NOMO-1 treated with DMSO at 0.1 percent for 48 hours (cell line): Measurements from ENCODE around the gene HOXB8.

Experiments
- DNase-seq: peaks from one replicate; lab custom pipeline; 2025; ENCODE audit not compliant: unreplicated experiment; lab: John Stamatoyannopoulos, UW

The HOXB8 gene

DNA sequence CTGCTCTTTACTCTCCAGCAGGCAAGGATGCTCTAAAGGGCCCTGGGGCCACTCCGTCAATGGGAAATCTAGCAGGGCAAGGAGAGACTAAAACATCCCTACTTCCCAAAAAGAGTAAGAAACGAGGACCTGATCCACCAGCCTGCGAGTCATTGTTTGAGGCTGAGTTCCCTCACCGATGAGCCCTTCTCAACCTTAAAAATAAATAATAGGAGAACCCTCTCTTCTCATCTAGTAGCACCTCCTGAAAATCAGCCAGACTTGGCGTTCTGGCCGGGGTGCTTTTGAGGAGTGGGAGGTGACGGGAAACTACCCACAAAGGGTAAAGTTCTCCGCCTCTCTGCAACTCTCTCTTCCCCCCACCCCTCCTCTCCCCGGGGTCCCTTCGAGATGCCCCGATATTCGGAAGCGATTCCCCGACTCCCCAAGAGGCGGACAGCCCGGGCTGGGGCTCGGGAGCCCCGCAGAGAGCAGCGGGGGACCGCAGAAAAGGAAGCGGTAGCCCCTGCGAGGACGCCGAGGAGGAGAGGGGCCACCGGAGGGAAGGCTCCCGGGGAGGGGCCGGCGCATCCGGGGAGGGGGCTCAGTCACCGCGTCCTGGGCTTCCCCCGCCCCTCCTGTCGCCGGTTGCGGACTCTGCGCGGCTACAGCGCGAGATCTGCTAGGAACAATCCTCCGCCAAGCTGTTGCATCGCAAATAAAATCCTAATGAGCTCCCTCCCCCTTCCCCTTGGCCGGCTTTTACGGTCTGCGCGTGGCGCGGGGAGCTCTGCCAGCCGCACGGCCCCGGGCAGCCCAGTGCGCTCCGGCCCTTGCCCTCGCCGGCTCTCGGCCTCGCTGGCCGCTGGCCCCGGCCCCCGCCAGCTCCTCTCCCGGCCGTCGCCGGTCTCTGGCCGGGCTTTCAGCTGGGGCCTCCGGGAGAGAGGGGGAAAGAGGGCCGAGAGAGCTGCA lies 9.7 kb upstream of the HOXB8 start:
- no peak for DNase-seq

DNA sequence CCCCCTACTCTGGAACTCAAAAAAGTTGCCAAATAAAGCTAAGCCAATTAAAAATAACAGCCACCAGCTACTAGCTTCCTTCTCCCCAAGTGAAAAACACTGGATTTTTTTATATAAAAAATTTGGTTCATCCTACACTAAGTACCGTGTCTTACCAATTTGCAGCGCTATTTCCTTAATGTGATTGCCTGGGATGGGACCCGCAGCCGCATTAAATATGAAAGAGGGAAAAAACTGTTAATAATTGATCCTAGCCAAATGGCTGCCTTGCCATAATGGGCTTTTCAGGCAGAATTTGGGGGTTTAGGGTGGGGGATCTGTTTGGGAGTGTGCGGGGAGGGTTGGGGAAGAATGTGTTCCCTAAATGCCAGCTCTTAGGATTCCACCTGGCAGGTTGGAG lies 9.0 kb upstream of the HOXB8 start:
- no peak for DNase-seq

DNA sequence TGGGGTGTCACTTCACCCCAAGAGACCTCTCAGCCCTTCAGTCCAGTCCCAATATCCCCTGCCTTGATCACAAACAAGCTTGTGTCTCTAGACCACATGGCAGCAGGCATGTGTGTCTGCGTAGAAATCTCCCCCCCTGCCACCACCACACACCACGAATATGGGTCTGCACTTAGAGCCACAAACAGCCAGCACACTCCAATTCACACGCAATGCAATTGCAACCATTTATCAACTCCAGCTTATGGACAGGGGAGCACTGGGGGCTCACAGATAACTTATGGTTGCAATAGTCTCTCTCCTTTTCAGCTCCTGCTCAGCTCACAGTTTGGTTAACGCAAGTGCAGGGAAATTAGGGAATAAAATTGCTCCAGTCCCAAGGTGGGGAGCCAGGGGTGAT lies 8.5 kb upstream of the HOXB8 start:
- DNase-seq, result no peak

DNA sequence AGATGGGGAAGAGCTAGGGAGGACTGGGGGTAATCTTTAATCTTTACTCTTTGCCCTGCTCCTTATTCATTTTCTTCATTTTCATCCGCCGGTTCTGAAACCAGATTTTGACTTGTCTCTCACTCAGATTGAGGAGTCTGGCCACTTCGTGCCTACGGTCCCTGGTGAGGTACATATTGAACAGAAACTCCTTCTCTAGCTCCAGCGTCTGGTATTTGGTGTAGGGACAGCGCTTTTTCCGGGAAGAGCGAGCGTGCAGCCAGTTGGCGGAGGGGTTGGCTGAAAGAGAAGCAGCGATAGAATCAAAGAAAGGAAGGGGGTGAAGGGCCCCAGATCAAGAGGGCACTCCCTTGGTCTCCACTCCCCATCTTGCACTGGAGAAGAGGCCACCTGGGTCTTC lies 7.8 kb upstream of the HOXB8 start:
- no peak for DNase-seq

DNA sequence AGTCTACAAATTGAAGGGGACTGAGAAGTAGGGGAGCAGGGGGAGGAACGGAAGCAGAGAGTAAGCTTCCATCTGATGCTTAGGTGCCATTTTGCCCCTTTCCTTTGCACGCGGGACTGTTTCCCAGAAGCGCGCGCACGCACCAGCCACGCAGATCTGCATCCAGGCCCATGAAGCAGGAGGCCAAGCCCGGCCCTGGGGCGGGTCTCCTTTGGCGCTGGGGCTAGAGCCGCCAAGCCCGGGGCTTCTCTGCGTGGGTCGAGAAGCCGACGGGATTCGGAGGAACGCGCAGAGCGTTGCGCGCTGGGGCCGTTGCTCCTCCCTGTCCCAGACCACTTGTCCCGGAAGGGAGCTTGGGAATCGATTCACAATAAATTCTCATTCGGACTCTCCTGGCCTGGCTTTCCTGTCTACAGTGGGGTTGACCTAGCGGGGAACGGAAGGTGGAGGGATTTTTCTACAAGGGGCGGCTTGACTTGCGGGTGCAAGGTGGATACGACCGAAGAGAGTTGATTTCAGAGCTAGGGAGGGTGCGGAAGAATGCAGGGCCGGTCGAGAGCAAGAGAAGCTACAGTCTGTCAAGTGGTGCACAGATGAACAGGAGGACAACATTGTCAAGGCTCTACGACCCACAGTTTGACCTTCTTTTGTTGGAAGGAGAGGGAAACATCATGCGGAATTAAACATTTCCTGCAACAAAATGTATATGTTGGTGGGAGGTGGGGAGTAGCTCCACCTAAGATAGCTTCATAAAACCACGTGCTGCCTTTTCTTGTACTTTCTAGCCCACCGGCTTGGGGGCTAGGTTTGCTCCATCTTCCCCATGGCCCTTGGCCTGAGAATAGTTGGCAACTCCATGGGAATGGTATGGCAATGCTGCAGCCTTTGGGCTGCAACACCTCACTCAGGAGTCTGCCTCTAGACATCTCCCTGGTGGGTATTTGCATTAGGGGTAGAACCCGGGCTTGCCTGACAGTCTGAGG lies 6.6 kb upstream of the HOXB8 start:
- no peak for DNase-seq

DNA sequence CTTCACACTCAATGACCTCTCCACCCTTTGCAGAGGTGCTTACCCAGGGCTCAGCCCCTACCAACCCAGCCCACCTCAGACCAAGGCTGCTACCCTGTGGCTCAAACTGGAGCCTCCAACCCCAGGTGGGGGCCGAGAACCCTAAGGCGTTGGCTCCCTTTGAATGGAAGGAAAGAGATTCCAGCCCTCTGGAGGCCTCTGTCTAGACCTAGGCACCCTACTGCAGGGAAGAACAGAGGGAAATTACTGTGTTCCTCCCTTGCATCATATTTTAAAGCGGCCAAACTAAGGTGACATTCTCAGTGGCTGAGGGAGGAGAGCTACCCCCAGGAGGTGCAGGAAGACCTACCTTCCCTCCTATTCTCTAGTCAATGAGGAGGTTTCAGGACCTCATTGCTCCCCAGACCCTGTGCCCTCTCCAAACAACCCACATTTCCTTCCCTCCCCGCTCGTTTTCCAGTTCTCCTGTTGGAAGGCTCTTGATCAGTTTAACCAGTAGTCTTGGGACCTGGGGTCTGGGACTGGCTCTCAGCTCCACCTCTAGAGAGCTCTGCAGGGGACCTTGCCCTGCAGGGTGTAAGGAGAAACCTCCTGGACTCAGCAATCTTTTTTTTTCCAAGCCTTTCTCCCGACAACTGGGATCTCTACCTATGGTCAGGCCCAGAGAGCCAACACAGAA lies 5.5 kb upstream of the HOXB8 start:
- DNase-seq, result no peak

DNA sequence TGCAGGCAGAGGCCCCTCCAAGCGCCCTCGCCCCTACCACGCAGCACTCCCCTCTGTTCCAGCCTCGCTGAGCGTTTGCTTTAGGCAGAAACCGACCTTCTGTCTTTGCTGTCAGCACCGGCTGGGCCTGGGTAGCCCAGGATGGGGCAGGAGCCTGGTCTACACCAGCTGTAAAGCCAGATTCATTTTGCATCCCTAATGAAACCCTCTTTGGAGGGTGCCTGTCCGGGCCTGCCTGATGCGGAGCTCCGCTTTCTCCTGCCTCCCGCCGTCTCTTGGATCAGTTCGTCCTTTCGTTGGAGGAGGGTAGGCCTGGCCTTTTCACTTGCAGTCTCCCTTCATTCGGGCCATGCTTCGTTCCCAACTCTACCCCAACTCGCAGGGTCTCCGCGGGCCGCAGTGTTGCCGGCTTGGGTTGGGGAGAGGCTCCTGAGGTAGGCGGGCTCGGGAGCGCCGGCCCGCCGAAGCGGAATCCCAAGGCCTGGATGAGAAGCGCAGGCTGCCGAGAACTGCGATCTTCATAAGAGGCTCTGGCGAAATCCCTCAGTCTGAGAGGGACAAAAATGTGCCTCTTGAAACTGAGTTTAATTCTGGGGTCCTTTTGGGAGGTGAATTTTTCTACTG lies 4.8 kb upstream of the HOXB8 start:
- DNase-seq, result no peak

DNA sequence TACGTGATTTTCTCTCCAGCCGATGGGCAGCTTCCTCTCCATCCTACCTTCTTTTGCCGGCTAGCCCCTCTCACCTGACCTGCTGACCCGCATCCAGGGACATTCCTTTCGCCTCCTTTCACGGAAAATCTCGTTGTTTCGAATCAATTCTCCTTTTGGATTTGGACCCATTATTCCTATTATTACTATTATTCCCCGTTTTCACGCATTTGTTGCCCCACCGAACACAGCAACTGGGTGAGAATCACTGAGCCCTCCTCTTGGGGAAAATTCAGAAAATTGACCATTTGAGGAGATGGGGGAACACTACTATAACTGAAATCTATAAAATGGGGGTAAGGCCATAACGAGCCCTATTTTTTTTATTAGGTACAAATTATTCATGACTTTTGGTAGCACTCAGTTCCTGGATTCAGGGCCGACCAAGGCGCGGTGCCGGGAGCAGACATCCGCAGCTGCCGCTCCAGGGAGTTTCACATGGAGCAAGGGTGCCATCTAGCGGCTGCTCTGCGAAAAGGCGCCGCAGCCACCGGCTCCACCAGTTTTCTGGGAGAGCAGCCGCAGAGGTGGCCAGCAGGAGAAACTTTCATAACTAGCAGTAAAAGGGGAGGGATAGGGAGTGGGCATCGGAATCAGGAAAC lies 3.3 kb upstream of the HOXB8 start:
- DNase-seq, result peak; percentile 70

DNA sequence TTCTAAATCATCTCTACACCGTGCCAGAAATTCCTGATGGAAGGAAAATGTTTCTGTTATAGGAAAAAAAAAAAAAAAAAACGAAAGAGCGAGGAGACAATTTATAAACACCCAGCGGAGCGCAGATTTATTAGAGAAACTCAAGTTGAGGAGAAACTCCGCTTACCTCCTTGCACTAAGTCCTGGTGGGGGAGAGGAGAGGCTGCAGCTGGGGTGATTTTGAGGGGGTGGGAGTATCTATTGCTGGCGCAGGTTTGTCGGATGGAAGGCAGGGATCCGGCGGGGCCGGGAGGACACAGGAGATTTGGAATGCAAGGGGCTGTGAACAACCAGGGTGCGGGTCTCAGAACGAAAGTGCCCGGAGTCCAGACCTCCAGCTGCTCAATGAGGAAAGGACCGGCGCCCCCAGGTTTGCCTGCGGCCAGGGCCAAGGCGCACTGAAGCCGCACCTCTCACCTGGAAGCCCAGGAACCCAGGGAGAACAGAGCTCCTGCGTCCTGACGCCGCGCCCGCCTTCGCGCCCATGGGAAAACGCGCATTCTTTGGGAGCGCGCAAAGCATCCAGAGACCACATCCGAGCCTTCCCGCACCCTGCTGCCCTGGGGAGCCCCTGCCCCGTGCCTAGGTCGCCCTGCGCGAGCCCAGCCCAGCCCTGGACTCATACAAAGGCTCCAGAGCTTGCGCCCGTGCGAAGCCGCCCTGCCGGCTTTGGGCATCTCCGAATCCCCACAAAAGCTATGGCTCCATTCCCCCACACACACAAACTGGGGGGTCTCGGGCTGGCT lies 2.6 kb upstream of the HOXB8 start:
- DNase-seq, result no peak

DNA sequence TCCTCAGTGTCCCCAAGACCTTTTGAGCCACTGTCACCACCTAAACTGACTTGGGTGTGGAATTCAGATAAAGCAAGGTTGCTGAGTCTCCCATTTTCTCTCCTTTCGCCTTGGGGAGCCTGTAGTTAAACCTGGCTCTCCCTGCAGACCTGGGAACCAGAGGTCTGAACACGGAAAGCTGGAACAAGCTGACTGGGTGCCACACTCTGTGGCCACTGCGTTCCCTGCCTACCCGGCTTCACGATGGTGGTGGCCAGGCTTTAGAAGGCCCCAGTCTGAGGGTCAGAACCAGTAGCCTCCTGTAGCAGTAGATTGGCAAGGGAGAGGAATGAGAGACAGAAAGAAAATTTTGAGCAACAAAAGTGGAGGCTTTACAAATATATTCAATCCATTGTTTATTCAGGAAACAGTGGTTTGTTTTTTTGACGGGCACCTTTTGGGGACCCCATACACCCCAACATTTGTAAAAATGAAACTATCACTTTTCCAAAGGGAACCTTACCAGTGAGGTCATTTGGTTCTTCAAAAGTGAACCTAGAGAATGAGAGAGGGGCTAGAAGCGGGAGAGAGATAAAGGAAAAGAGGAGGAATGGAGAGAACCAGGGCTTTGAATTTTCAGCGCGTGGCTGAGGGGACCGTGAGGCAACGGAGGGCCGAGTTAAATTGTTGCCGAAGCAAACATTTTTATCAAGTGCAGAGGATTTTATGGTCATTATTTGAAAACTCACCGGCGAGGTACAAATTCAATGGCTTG lies 1.8 kb upstream of the HOXB8 start:
- no peak for DNase-seq

DNA sequence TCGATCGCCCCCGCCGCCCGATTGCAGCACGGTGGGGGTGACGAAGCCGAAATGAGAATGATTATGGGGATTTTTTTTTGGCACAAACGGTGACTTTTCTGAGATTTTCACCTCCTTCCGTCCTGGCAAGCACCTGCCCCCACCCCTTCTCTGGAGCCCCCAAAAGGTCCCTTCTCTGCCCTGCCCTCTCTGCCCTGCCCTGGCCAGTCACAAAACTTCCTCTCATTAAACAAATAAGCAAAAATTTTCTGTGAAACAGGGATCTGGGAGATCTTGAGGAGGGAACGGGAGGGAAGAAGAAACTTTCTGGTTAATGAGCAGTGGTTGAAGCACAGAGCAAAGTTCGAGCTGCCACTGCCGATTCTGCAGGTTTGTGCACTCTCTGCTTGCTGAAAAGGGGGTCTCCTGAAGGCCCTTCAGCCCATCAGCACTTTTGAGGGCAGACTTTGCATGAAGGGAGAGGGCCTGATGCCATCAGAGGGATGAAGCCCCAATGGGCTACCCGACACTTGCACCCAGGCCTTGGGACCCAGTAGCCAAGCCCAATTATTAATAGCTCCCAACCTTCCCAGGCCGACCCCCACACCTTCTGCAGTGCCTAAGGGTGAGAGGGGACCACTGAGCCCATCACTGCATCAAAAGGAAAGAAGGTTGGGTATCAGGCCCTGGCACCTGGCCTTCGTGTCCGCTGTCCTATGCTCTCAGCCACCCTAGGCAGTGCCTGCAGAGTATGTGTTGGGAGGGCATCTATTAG lies 1.0 kb upstream of the HOXB8 start:
- no peak for DNase-seq

DNA sequence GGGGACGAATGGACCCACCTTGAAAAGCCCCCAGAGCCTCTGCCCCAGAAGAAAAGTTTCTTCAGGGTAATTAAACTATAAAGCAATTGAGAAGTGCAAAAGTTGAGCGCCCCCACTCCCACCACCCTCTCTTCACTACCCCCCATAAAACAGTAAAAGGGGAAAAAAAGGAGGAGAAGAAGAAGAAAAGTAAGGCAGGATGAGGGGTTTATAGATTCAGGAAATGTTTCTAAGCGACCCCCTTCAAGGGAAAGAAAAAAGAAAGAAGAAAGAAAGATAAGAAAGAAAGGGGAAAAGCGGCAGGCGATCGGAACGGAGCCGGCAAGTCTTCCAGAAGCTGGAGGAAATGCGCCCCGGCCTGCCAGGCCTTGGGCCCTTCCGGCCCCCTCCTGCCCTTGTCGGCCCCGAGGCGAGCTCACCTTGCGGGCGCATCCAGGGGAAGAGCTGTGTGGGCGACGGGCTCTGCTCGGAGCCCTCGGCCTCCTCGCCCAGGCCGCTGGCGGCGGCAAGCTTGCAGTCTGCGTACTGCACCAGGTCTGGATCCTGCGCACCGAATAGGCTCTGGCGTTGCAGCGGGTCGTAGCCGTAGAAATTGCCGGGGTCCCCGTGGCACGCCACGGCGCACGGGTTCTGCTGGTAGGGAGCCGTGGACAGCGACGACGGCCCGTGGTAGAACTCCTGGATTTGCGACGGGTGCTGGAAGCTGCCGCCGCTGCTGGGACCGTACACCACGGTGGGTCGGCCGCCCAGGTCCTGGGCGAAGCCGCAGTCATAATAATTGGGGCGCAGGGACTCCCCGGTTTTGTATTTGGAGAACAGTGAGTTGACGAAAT lies 1.0 kb downstream of the HOXB8 start:
- no peak for DNase-seq

DNA sequence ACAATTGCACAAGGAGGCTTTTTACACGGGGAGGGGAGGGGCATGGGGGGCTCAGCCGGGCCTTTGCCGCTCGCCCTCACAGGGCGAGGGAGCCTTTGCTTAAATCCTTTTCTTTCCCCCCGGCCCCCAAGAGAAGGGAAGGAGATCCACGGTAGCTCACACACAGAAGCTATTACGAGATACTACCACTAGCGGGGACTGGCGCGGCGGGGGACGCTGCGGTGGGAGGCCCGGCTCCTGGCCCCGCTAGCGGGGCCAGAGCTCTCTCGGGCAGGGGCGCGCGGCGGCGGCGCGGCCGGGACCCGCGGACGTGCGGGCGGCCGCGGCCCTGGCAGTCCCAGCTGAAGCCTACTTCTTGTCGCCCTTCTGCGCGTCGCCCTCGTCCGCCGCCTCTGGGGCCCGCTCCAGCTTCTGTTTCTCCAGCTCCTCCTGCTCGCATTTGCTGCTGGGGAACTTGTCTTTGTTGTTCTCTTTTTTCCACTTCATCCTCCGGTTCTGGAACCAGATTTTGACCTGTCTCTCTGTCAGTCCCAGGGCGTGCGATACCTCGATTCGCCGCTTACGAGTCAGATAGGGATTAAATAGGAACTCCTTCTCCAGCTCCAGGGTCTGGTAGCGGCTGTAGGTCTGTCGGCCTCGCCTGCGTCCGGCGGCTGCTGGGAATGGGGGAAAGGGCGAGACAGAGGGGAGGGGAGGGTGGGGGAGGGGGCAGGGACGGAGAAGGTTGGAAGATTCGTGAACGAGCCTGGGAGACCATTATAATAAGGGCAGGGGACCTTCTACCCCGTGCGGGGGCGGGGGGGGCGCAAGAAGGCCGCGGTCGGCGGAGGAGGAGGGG lies 2.0 kb downstream of the HOXB8 start:
- DNase-seq, result peak; percentile 44

DNA sequence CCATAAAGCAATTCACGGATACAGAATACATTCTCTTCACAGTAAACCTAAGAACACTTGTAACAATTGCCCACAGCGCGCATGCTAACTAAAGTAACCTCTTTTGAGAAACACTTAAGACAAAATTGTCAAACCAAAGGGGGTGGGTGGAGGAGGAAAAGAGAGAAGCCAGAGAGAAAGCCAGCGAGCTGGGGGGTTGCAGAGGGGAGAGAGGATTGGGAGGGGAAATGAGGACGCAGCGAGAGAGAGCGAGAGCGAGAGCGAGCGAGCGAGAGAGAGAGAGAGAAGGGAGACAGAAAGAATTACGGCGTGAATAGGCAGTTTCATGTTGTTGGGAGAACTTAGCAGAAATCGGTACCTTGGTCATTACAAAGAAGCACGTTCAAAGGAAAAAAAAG lies 2.6 kb downstream of the HOXB8 start:
- DNase-seq, result no peak

DNA sequence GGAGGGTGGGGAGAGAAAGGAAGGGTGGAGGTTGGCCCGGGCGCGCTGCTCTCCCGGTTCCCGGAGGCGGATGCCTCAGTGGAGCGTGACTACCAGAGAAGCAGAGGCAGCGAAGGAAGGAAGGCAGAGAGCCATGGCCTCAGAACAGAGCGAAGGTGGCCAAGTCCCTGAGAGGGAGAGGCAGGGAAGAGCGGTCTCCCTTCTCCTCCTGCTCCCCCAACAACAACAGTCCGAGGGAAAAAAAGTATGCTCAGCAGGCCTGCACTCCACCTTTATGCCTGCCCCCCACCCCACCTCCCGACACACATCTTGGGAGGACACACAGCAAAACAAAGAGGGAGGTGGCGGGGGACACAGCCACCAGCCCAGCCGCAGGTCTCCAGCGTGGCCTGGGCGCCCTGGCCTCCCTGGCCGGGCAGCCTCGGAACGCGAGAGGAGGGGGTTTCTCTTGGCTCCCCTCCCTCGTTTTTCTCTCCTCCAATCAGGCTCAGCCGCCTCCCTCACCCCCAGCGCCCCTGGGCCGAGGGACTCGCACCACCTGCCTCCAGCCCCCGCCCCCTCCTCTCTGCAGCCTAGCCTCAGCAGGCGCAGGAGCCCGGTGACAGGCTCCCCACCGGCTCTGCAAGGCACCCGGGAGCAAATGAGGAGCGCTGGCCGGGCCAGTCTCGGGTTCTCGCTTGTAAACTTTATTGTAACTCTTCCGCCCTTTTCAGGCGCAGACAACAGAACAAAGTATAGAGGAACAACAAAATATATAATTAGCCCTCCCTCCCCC lies 3.2 kb downstream of the HOXB8 start:
- no peak for DNase-seq

DNA sequence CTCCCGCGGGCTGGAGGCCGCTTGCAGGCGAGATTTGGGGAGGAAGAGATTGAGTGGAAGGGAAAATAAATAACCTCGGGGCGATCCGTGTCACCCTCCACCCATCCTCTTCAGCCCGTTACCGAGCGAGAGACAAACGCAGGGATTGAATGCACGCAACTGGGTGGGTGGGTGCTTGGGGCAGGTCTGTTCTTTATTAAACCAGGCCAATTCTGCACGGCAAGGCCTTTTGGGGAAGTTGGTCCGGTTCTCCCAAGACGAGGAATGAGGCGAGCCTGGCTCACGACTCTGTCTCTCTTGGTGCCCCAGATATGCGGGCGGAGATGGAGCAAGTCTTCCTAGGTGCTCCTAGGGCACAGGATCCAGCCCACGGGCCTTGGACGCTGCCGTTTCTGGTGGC lies 3.9 kb downstream of the HOXB8 start:
- no peak for DNase-seq
